HG03520 (cell line): Measurements from ENCODE around the gene GJD4.

ENCODE experiments used
- ATAC-seq: cut with Tn5 transposase; IDR thresholded peaks from one replicate; pipeline ENCODE4 v1.9.1; 2021; ENCODE audit warnings: mild to moderate bottlenecking, moderate library complexity; ENCODE audit not compliant: unreplicated experiment

Gene GJD4

GRCh38 chr10:35605191-35605590 lies at the start of gene GJD4:
TSS of gene GJD4 (plus strand) at chr10:35605341. CDS start at chr10:35605568, 227 bp downstream.
- ATAC-seq, result no peak

DNA sequence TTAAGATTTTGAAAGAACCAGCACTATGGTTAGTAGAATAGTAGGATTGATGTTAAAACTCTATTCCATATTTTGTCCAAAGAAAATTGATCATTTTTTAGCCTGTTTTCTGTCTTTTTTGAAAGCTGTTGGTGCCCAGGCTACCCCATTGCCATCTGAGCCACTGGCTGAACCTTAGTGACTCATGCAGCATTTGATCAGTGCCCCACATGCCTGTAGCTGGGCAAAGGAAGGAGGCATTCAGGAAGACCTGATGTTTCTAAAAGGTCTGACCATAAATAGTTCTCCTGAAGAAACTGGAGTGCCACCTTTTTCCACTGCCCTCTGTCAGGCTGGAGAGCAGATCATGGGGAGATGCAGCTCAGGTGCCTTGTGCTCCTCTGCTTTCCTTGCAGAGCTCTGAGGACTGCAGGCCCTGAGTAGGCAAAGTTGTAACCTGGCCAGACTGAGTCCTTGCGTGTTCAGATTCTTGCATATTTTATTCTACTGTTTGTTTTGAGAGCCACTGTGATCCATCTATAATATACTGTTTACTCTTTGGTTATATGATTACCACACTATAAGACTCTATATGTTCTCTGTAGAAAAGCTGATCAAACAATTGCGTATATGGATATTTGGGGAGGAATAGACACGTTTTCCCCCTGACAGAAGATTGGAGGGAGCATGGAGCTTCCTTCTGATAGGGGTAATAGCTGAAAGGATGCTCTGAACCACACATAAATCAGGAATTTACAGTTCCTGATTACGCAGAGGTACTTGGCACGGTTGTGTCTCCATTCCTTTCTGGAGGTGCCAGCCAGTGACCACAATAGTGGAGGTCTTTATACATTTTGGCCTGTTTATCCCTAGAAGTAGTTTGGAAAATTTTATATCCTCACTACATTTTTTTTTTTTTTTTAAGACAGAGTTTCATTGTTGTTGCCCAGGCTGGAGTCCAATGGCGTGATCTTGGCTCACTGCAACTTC lies 48.9 kb upstream of the GJD4 start:
- ATAC-seq, result no peak

DNA sequence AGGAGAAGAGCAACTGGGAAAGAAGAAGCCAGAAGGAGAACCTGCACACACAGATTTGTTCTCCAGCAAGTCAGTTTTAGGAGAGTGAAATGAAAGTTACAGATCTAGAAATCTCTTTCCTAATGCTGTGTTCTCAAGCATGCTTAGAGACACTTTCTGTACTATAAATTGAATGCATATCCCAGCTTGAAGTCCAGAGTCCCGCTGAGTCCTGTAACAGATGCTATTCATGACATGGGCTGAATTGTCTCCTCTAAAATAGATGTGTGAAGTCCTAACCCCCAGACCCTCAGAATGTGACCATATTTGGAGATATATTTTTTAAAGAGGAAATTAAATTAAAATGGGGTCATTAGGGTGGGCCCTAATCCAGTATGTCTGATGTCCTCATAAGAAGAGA lies 46.9 kb upstream of the GJD4 start:
- ATAC-seq, result no peak

DNA sequence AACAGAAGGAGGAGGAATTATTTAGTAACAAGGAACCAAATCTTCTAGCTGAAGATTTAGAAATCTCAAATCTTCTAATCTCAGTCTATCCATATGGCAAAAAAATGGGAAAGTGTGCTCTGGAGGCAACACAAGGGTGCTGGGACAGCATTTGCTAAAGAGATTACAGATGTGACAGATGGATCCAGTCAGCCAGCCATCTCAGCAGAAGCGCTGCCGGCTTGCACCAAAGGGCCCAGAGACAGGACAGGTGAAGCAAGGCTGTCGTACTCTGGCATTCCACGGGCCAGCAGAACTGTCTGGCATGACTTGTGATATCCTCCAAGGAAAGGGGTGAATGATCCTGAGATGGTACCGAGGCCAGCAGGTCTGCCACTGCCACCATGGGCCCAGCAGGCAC lies 45.7 kb upstream of the GJD4 start:
- no peak for ATAC-seq

GRCh38 chr10:35561715-35562114 lies 43.4 kb upstream of the GJD4 start:
- ATAC-seq, result no peak

- no peak for ATAC-seq
These were observed 42.7 kb upstream of the GJD4 start for GRCh38 chr10:35562427-35562826.

DNA sequence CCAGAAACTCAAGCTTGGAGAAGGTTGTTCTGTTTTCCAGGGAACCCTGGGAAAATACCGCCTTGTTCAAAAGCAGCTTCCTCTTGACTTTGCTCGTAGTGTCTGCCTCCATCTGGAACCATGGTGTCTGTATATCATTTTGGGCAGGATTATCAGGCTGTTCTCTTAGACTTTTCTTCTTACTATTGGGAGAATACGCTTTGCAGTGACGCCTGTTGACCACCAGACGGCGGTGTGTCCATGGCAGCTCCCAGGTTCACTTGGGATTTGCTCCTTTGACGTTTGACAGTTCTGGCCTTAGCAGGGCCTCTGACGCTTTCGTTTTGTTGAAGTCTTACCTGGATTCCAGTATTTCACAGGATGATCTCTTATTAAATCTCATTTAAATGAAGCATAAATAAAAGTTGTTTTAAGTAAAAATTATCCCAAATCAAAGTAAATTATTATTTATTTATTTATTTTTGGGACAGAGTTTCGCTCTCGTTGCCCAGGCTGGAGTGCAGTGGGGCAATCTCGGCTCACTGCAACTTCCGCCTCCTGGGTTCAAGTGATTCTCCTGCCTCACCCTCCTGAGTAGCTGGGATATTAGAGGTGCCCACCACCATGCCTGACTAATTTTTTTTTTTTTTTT lies 41.8 kb upstream of the GJD4 start:
- no peak for ATAC-seq

DNA sequence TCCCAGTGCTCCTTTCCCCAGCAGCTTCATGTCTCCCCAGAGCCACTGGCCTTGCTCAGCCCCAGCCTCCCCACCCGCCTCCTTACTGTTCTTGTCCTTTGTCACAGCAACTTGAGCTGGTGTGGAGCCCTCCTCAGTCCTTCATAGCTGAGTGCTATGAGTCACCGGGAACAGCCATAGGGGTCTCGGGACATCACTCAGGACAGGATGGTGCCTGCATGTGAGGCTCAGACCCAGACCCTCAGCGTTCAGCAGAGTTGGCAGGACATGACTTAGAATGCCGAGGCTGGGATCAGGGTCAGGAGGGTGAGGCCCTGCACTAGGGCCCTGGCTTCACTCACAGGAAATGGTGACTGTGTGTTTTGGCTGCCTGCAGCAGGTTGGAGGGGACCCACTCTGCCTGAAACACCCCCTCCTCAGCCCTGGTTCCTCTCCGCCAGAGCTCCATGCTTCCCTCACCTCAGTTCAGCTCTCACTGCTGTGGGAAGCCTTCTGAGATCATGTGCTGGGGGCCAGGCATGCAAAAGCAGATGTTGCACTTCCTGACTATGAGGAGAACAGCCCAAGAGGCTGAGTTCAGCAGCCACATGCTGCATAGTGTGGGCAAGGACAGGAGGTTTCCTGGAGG lies 40.7 kb upstream of the GJD4 start:
- no peak for ATAC-seq

- no peak for ATAC-seq
These were observed 39.5 kb upstream of the GJD4 start for GRCh38 chr10:35565602-35566081.

DNA sequence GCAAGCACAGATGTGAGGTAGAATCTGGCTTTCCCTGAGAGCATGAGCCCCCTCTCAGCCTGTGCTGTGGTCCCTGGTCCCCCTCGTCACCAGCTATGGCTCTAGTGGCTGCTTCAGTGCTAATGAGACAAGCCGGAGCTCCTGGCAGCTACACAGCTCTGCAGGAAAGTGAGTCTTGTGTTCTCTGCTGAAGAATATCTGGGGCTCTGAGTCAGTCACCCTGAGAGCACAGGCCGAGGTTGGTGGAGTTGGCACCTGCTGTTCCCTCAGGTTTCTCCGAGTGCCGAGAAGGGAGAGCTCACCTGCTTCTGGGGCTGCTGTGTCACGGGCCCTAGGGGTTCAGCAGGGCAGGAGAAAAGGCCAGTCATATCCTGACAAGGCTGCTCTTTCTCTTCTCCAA lies 37.2 kb upstream of the GJD4 start:
- ATAC-seq, result no peak

GRCh38 chr10:35568483-35569015 lies 36.6 kb upstream of the GJD4 start:
- ATAC-seq, result no peak

- no peak for ATAC-seq
These were observed 35.9 kb upstream of the GJD4 start for GRCh38 chr10:35569111-35569707.

DNA sequence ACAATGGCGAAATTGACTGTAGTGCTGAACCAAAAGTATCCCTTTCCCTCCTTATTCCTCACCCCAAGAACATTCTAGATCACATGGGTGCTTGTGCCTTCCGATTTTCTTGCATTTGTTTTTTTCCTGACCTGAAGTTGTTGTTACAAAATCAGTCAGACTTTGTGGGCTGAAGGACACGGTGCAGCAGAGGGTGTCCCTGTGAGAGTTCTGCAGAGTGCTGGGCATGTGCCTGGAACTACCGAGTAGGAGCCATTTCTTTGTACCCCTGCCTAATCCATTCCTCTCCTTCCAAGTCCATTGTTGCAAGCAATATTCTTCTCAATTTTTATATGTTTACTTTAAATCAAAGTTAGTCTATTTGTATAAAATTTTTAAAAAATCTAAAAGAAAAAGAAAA lies 35.3 kb upstream of the GJD4 start:
- ATAC-seq, result no peak

DNA sequence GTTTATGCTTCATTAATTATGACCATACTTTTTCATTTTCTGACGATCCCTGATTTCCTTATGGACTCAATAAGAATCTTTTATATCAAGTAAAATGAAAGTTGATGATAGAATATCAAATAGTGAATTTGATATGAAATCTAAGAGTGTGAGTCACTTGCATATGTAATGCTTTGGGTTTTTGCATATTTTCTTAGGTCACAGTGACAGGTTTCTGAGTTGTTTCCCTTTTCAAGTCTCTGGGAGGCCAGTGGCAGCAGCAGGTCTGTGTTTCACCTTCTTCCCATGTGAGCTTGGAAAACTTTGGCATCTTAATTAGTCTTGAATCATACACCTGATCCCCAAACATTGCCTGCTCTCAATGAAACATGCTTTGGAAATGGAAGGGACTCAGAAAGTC lies 34.7 kb upstream of the GJD4 start:
- ATAC-seq, result no peak

DNA sequence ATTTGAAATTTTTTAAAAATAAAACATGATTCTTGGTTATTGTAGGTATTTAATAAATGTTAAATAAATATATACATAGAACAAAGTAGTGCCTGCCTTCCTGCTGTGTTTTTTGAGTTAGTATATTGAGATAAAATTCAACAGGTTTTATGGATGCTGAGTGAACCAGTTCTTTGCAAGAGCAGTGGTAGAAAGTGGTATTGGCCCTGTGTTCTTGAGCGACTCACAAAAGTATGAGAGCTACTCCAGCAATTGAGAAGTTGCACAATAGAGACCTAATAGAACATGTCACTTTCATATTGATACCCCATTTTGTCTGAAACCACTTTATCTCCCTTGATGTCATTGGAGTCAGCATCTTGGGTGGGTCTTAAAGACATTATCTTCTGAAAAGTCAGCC lies 32.6 kb upstream of the GJD4 start:
- ATAC-seq, result no peak

DNA sequence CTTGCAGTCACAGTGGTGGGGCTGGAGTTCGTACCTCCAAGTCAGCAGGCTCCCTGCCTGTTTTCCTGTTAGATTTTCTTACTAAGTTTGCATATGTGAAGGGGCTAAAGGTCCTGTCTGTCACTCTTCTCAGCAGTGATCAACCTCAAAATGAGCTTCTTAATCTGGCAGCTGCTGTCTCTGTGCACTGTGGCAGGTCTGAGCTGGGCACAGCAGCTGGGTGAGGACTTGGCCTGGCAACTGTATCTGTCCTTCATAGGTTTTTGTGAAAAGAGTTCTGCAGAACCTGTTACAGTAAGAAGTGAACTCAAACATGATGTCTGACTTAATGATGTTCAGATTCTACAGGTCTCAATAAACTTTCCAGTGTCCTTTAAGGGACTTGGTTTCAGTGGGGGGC lies 31.3 kb upstream of the GJD4 start:
- ATAC-seq, result no peak

DNA sequence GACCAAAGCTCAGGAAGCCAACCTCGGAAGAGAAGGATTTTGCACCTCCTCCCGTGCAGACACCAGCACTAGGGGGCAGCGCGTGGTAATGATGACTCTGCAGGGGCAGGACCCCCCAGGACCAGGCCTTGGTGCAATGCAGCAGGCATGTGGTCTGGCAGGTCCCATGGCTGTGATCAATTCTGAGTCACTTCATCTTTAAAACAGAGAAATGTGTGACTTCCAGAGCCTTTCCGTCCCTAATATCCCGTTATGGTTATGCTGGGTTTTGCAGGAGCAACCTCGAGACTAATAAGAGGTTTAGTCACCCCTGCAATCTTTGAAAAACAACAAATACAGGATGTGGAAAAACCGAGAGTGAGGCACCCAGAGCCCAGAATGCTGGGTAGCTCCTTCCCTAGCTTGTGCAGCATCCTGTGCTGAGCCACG lies 30.2 kb upstream of the GJD4 start:
- no peak for ATAC-seq

DNA sequence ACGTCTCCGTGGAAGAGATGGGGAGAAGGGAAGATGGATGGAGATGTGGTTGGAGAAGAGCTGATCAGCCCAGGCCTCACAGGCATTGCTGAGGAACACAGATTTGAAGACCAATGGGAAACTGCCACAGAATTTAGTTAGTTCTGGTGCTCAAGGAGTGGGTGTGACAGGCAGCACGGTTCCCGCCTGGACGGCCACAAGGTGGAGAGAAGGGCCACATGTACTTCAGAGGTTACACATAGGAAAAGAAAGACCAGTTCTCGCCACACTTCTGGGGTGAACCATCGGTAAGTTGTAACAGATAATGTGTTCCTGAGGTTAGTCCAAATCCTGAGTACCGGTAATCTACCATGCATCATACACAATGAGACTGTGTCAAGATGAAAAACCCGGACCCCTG lies 29.5 kb upstream of the GJD4 start:
- no peak for ATAC-seq

GRCh38 chr10:35576730-35577129 lies 28.4 kb upstream of the GJD4 start:
- no peak for ATAC-seq

DNA sequence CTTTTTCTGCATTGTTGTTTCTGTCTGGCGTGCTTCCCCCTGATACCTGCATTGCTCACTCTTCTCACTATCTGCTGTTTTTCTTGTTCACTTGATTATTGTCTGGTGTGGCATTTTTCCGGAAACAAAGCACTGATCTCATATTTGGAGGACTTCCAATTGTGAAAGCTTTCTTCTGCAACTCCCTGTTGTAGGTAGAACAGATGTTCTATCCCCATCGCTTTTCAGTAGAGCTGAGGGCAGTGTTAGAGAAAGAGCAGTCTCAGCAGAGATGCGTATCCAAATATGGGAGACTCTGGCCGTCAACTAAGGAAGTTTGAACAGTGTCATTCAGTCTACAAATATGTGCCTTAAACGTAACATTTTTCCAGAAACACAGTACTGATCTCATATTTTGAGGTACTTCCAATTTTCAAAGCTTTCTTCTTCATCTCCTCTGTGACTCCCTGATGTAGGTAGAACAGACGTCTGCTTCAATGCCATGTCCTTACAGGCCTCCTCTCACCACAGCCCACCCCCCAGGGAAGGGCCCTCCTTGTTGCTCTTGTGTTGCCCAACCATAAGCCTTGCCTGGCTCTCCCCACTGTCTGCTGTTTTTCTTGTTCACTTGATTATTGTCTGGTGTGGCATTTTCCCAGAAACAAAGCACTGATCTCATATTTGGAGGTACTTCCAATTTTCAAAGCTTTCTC lies 27.1 kb upstream of the GJD4 start:
- no peak for ATAC-seq

DNA sequence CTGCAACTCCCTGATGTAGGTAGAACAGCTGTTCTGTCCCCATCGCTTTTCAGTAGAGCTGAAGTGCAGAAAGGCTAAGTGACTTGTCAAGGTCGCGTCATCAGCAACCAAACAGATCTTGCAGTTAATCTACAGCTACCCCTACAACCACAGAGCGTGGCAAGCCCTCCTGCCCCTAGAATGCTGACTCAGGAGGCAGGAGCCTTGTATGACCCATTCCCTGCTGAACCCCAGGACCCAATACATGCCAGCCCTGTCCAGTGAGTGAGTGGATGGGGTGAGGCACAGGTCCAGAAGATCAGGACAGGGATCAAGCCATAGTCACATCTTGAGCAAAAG lies 26.6 kb upstream of the GJD4 start:
- no peak for ATAC-seq
